Heart left ventricle (tissue), 13 donors: ENCODE results near the gene CDC27.

ENCODE experiments used
- POLR2A ChIP-seq, 2 donors: fragments of 450-650 bp; IDR thresholded peaks; one replicate each; pipeline ENCODE4 v1.6.1; 2017; ENCODE audit warnings: antibody characterized with exemption in 2 of 2, mild to moderate bottlenecking in 2 of 2, moderate library complexity in 2 of 2
- TF ChIP-seq, protein P1 (sequence below), 12 donors: fragments of 200-600 bp; sonication (generic) in 4 of 12; IDR thresholded peaks; one replicate each; pipeline versions ENCODE4 v1.5.0 to v1.8.0; 2018 to 2022; ENCODE audit warnings: antibody characterized with exemption in 12 of 12, mild to moderate bottlenecking in 5 of 12
- donor health status: ischemic (EF 13 %, LVEDD 7.1; RV severe dilation, severe dysfunction).
- donor health status: DM: no; HTN: yes; CAD: no.
- donor health status: DM: no; HTN: no; CAD: no.
- donor health status: ischemic (EF 25% LVEDD 6.9; RV normal size, moderate dysfunction).
- donor health status: ischemic (EF 25% LVEDD 5.7; RV mildly dilated, moderate dysfunction).
- donor health status: ischemic (EF 35%, LVEDD 5.7; RV mildly dilated, moderate dysfunction).
- donor health status: nonischemic (EF 11% LVEDD 7.7; RV severe dilation, severe dysfunction).
- donor health status: DM: yes; HTN: yes; CAD: no.
- donor health status: PGD.
- donor health status: ischemic (EF 29% LVEDD 5.4; RV normal size, mild dysfunction).
- donor health status: nonischemic (EF 23%, LVEDD 6.1; RV moderate dilation, normal function).

DNA sequence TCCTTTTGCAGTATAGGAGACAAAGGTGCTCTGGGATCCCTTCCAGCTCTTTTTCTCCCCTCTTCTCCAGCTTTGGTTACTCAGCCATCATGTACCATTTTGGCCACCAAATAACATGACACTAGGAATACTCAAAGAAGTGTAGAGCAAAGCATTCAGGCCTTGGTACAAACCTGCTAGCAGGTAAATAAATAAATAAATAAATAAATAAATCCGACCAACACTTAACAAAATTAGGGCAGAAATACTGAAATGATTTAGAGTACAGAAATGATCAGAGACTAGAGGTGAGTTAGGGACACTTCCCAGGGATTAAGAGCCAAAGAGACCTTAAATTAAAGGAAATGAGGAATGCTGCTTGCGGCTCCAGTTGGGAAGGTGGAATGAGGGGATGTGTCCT lies 46.8 kb upstream of the CDC27 start:
- TF ChIP-seq, protein P1, sequence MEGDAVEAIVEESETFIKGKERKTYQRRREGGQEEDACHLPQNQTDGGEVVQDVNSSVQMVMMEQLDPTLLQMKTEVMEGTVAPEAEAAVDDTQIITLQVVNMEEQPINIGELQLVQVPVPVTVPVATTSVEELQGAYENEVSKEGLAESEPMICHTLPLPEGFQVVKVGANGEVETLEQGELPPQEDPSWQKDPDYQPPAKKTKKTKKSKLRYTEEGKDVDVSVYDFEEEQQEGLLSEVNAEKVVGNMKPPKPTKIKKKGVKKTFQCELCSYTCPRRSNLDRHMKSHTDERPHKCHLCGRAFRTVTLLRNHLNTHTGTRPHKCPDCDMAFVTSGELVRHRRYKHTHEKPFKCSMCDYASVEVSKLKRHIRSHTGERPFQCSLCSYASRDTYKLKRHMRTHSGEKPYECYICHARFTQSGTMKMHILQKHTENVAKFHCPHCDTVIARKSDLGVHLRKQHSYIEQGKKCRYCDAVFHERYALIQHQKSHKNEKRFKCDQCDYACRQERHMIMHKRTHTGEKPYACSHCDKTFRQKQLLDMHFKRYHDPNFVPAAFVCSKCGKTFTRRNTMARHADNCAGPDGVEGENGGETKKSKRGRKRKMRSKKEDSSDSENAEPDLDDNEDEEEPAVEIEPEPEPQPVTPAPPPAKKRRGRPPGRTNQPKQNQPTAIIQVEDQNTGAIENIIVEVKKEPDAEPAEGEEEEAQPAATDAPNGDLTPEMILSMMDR (IDR thresholded peaks at IDR 0.05): no peak
- TF ChIP-seq POLR2A (IDR thresholded peaks at IDR 0.05): no peak
